Neural cell (in vitro differentiated cells): ENCODE measurements around the gene PRICKLE2.

Source experiments
- CTCF ChIP-seq: fragments of 450-650 bp; IDR thresholded peaks from 2 replicates; pipeline ENCODE4 v1.5.1; 2014; ENCODE audit warnings: antibody characterized with exemption, mild to moderate bottlenecking, moderate library complexity; ENCODE audit not compliant: poor library complexity, severe bottlenecking
- POLR2AphosphoS5 ChIP-seq: IDR thresholded peaks from 2 replicates; pipeline ENCODE4 v1.6.1; 2012
- RAD21 ChIP-seq: fragments of 450-650 bp; conservative IDR thresholded peaks from 2 replicates; pipeline ENCODE4 v1.6.1; 2014; ENCODE audit warnings: antibody characterized with exemption, mild to moderate bottlenecking, moderate library complexity
- SMC3 ChIP-seq: fragments of 450-650 bp; conservative IDR thresholded peaks from 2 replicates; pipeline ENCODE4 v1.6.1; 2014; ENCODE audit warnings: antibody characterized with exemption, mild to moderate bottlenecking, moderate library complexity; ENCODE audit not compliant: poor library complexity

- TF ChIP-seq CTCF, result no peak
- no peak for TF ChIP-seq POLR2AphosphoS5
- no peak for TF ChIP-seq SMC3
- no peak for TF ChIP-seq RAD21
Observed at GRCh38 chr3:64247991-64248646, 22.9 kb upstream of the PRICKLE2 start.
